IMR-90 (cell line): ENCODE measurements around the gene DPM1.

Experiments
- CTCF ChIP-seq: conservative IDR thresholded peaks from 2 replicates; pipeline ENCODE4 v1.5.1; 2012; ENCODE audit warnings: mild to moderate bottlenecking, low read depth, low read length, improper control_type of control experiment
- MAZ ChIP-seq: IDR thresholded peaks from 2 replicates; pipeline ENCODE4 v1.6.1; 2012; ENCODE audit warnings: low read depth, mild to moderate bottlenecking, low read length, improper control_type of control experiment, moderate library complexity, borderline replicate concordance
- POLR2A ChIP-seq: IDR thresholded peaks from 2 replicates; pipeline ENCODE4 v1.6.1; 2012; ENCODE audit warnings: mild to moderate bottlenecking, low read depth, low read length

- TF ChIP-seq CTCF = no peak
- no peak for TF ChIP-seq POLR2A
- TF ChIP-seq MAZ = no peak
Observed at GRCh38 chr20:50957276-50957675, 1.1 kb downstream of the DPM1 start.
